K562 (cell line): ENCODE data around the gene C6orf62. TPM values are rescaled to one million over a fixed set of nuclear protein-coding genes. Genes with fewer than 3 reads are reported as not detected.

Experiments used
- ATAC-seq: fragments of 200-7000 bp; cut with Tn5 transposase; 3 replicates; pipeline ENCODE4 v1.9.1; 2020; ENCODE audit warnings: moderate library complexity
- BruUV-seq: library from RNA; stranded (reverse); fragments of 400-500 nt; replicated peaks from 2 replicates; lab custom pipeline; 2021; lab: Mats Ljungman, UMichigan
- CTCF ChIA-PET: fragments of 300-600 bp; formaldehyde crosslinking; extraction: SDS; loops from one replicate; lab custom pipeline; 2021; ENCODE audit warnings: low intra/inter-chr PET ratio; lab: Yijun Ruan, JAX
- POLR2A ChIA-PET: fragments of 300-600, 350-650 bp; sonication (Branson Sonifier 250); formaldehyde crosslinking; extraction: SDS; loops from one replicate; lab custom pipeline; 2021; ENCODE audit warnings: antibody characterized with exemption, inconsistent platforms; lab: Yijun Ruan, JAX
- DNase-seq, 4 experiments: peaks; one replicate each; pipeline versions ENCODE4 v3.0.0 to v3.0.0-alpha.2; 2011 to 2018; ENCODE audit warnings: low spot score in 3 of 4, mixed read lengths in 3 of 4; ENCODE audit errors: extremely low read depth in 1 of 4
- FAIRE-seq: peaks from 2 replicates; lab custom pipeline; 2011; peaks lifted over from hg19 to GRCh38; lab: Jason Lieb, UNC
- H2AFZ ChIP-seq: 2 replicates; pipeline ENCODE4 v1.6.0; 2011; ENCODE audit warnings: low read depth, low read length, control low read depth, inconsistent platforms
- H3K27ac ChIP-seq: fragments of 200-600 bp; 3 replicates; pipeline ENCODE4 v1.8.0; 2011; ENCODE audit warnings: low read depth, mild to moderate bottlenecking, control low read depth, inconsistent platforms, low read length, moderate library complexity, mixed read lengths; ENCODE audit errors: extremely low read depth
- H3K27me3 ChIP-seq, 2 experiments: fragments of 300-600 bp in 1 of 2; 2 replicates in 1 of 2; 3 replicates in 1 of 2; pipeline versions ENCODE4 v1.6.0 to v1.8.0; 2011; ENCODE audit warnings: inconsistent platforms in 2 of 2, low read length in 2 of 2, mild to moderate bottlenecking in 1 of 2, mixed read lengths in 1 of 2, moderate library complexity in 1 of 2; ENCODE audit not compliant: control insufficient read depth in 2 of 2, insufficient read depth in 2 of 2
- H3K36me3 ChIP-seq: fragments of 300-600 bp; 3 replicates; pipeline ENCODE4 v1.8.0; 2011; ENCODE audit warnings: mild to moderate bottlenecking, low read length, inconsistent platforms; ENCODE audit not compliant: control insufficient read depth, insufficient read depth
- H3K4me1 ChIP-seq, 2 experiments: fragments of 200-600 bp in 1 of 2; replicated peaks in 1 of 2; 2 replicates in 1 of 2; 3 replicates in 1 of 2; pipeline versions ENCODE4 v1.5.1 to v1.8.0; 2011; ENCODE audit warnings: inconsistent platforms in 2 of 2, low read length in 2 of 2, mild to moderate bottlenecking in 1 of 2, mixed read lengths in 1 of 2, moderate library complexity in 1 of 2; ENCODE audit not compliant: control insufficient read depth in 2 of 2, insufficient read depth in 2 of 2
- H3K4me2 ChIP-seq: 2 replicates; pipeline ENCODE4 v1.6.1; 2011; ENCODE audit warnings: low read length, control low read depth, inconsistent platforms, mixed read lengths; ENCODE audit not compliant: insufficient read depth
- H3K4me3 ChIP-seq: fragments of 200-600 bp; sonication (generic), shearing (Covaris generic); 2 replicates; pipeline ENCODE4 v1.5.1; 2016; ENCODE audit warnings: control low read depth, inconsistent platforms
- H3K79me2 ChIP-seq: fragments of 200-600 bp; 3 replicates; pipeline ENCODE4 v1.8.0; 2011; ENCODE audit warnings: low read length, inconsistent platforms; ENCODE audit not compliant: control insufficient read depth, insufficient read depth
- H3K9ac ChIP-seq, 2 experiments: 2 replicates each; pipeline versions ENCODE4 v1.6.0 to v1.6.1; 2011; ENCODE audit warnings: low read depth in 2 of 2, low read length in 2 of 2, control low read depth in 1 of 2, inconsistent platforms in 1 of 2, mild to moderate bottlenecking in 1 of 2, mixed read lengths in 1 of 2; ENCODE audit not compliant: insufficient read depth in 1 of 2
- H3K9me1 ChIP-seq: one replicate; pipeline ENCODE4 v1.6.0; 2011; ENCODE audit warnings: inconsistent platforms, mild to moderate bottlenecking, low read length, moderate library complexity; ENCODE audit not compliant: control insufficient read depth, insufficient read depth
- H3K9me3 ChIP-seq: replicated peaks from 2 replicates; pipeline ENCODE4 v1.5.1; 2011; ENCODE audit warnings: low read depth, low read length, inconsistent platforms; ENCODE audit not compliant: control insufficient read depth, insufficient read depth
- H4K20me1 ChIP-seq: replicated peaks from 2 replicates; pipeline ENCODE4 v1.6.1; 2011; ENCODE audit warnings: low read length, inconsistent platforms, mixed read lengths; ENCODE audit not compliant: control insufficient read depth, insufficient read depth
- E2F3 ChIP-seq: fragments of 250-450 bp; sonication (Bioruptor Pico); IDR thresholded peaks from 2 replicates; pipeline ENCODE4 v1.4.0; 2020; ENCODE audit warnings: mild to moderate bottlenecking
- ESRRB ChIP-seq: fragments of 250-450 bp; sonication (Bioruptor Pico); IDR thresholded peaks from 2 replicates; pipeline ENCODE4 v1.5.0; 2020; ENCODE audit warnings: mild to moderate bottlenecking, moderate library complexity, borderline replicate concordance
- GTF2F1 ChIP-seq: IDR thresholded peaks from 2 replicates; pipeline ENCODE4 v1.6.1; 2011; ENCODE audit warnings: low read depth, low read length, improper control_type of control experiment
- MNT ChIP-seq, 2 experiments: fragments of 450-650 bp; conservative IDR thresholded peaks; 2 replicates each; pipeline ENCODE4 v1.6.1; 2017; ENCODE audit warnings: mild to moderate bottlenecking in 2 of 2, moderate library complexity in 2 of 2
- POU5F1 ChIP-seq: fragments of 150-350 bp; IDR thresholded peaks from 2 replicates; pipeline ENCODE4 v1.6.1; 2014; ENCODE audit warnings: borderline replicate concordance, low read length, low read depth, mild to moderate bottlenecking; ENCODE audit not compliant: partially characterized antibody
- PTBP1 ChIP-seq: fragments of 200-400 bp; formaldehyde crosslinking; IDR thresholded peaks from 2 replicates; pipeline ENCODE4 v1.6.1; 2017; ENCODE audit warnings: low read depth, low read length
- PTRF ChIP-seq: fragments of 450-650 bp; IDR thresholded peaks from 2 replicates; pipeline ENCODE4 v1.6.1; 2016; ENCODE audit warnings: mild to moderate bottlenecking, missing genetic modification characterization, missing compliant biosample characterization
- RBM25 ChIP-seq: fragments of 200-400 bp; formaldehyde crosslinking; IDR thresholded peaks from 2 replicates; pipeline ENCODE4 v1.6.1; 2018; ENCODE audit warnings: low read length, low read depth, moderate library complexity; ENCODE audit not compliant: severe bottlenecking
- RFX1 ChIP-seq: fragments of 450-650 bp; IDR thresholded peaks from 2 replicates; pipeline ENCODE4 v1.6.1; 2016; ENCODE audit warnings: mild to moderate bottlenecking, moderate library complexity
- SIN3B ChIP-seq: fragments of 450-650 bp; IDR thresholded peaks from 2 replicates; pipeline ENCODE4 v1.6.1; 2017; ENCODE audit warnings: low read depth, mild to moderate bottlenecking, moderate library complexity
- SLC30A9 ChIP-seq: fragments of 250-450 bp; sonication (Bioruptor Pico); IDR thresholded peaks from 2 replicates; pipeline ENCODE4 v1.8.0; 2022; ENCODE audit warnings: mild to moderate bottlenecking, moderate library complexity
- TCFL5 ChIP-seq: fragments of 250-450 bp; sonication (Bioruptor Pico); conservative IDR thresholded peaks from 2 replicates; pipeline ENCODE4 v1.6.1; 2021; ENCODE audit warnings: mild to moderate bottlenecking, moderate library complexity, matching md5 sums
- TEAD1 ChIP-seq, 2 experiments: fragments of 450-650 bp in 1 of 2; sonication (generic) in 1 of 2; formaldehyde crosslinking; IDR thresholded peaks; 2 replicates each; pipeline versions ENCODE4 v1.4.0 to v1.8.0; 2020 to 2022; ENCODE audit warnings: mild to moderate bottlenecking in 2 of 2, missing genetic modification reagents in 1 of 2
- ZBTB8A ChIP-seq: fragments of 450-650 bp; IDR thresholded peaks from 2 replicates; pipeline ENCODE4 v1.6.1; 2018; ENCODE audit warnings: mild to moderate bottlenecking, moderate library complexity; ENCODE audit not compliant: partially characterized antibody
- ZNF282 ChIP-seq: sonication (generic); formaldehyde crosslinking; IDR thresholded peaks from 2 replicates; pipeline ENCODE4 v1.8.1; 2023; ENCODE audit warnings: missing genetic modification reagents
- ZNF316 ChIP-seq: fragments of 450-650 bp; IDR thresholded peaks from 2 replicates; pipeline ENCODE4 v1.6.1; 2016
- ZNF41 ChIP-seq: fragments of 250-450 bp; sonication (Bioruptor Pico); conservative IDR thresholded peaks from 2 replicates; pipeline ENCODE4 v1.4.0; 2020; ENCODE audit warnings: mild to moderate bottlenecking
- ZNF583 ChIP-seq: fragments of 250-450 bp; sonication (Bioruptor Pico); IDR thresholded peaks from 2 replicates; pipeline ENCODE4 v1.4.0; 2020
- ZNF668 ChIP-seq: fragments of 250-450 bp; sonication (Bioruptor Pico); IDR thresholded peaks from 2 replicates; pipeline ENCODE4 v1.8.0; 2022; ENCODE audit warnings: mild to moderate bottlenecking, inconsistent platforms
- WGBS: fragments of 100-300 bp; shearing (Covaris generic); methylation state at CpG from one replicate; pipeline ENCODE4 v1.1.6; 2016; ENCODE audit warnings: low coverage, mixed read lengths; ENCODE audit not compliant: insufficient coverage; ENCODE audit errors: missing lambda C conversion rate; 5-methylcytosine and 5-hydroxymethylcytosine counted together
- in situ Hi-C: fragments of 300-500 bp; cut with MboI; formaldehyde crosslinking; loops from 4 replicates; pipeline ENCODE4 v1.15.0; 2018; ENCODE audit warnings: inconsistent platforms, mixed read lengths
- intact Hi-C: fragments of 100-400 bp; cut with micrococcal nuclease; formaldehyde crosslinking; loops from 2 replicates; pipeline ENCODE4 v1.14.2; 2022
- polyA plus RNA-seq, 8 experiments: library from polyadenylated mRNA; depleted of rRNA in 4 of 8; stranded (reverse) in 5 of 8; unstranded in 3 of 8; fragments of >200 nt; fragmentation: Nextera tagmentation in 2 of 8; fragmentation: Illumina TruSeq in 1 of 8; extraction: Ambion mirVana in 2 of 8; extraction: Trizol in 1 of 8; gene quantifications; 2 replicates each; pipeline versions ENCODE4 v1.2.1 to v1.2.3, GENCODE V29; 2011 to 2014; ENCODE audit warnings: inconsistent platforms in 1 of 8, missing spikeins in 1 of 8
- total RNA-seq, 7 experiments: library from RNA; depleted of rRNA in 6 of 7; stranded (reverse); fragments of >200 nt in 6 of 7; fragmentation: Illumina TruSeq in 2 of 7; extraction: Trizol in 2 of 7; gene quantifications; 2 replicates each; pipeline versions ENCODE4 v1.2.1 to v1.2.3, GENCODE V29; 2011 to 2021; ENCODE audit warnings: low replicate concordance in 1 of 7
- TF ChIP-seq, protein P1 (sequence below): fragments of 250-450 bp; sonication (Bioruptor Pico); IDR thresholded peaks from 2 replicates; pipeline ENCODE4 v1.8.0; 2022; ENCODE audit warnings: inconsistent platforms, mild to moderate bottlenecking, moderate library complexity, borderline replicate concordance

Gene C6orf62
- total and polyA plus RNA-seq, 9 of the 15 experiments (the other 6 are each of a cell fraction or from before 2014, with no cell fraction given): 48.5 to 579 (median 111) TPM

- 0 out of 2 replicates have a peak, but pooled peaks have one; percentile 58 for TF ChIP-seq E2F3 (CRISPR knock-in tag)
- TF ChIP-seq ZNF282 (CRISPR knock-in tag): no peak
- 0 out of 4 replicates have a peak, but pooled peaks of 1 of the 2 experiments have one; percentile 29 for TF ChIP-seq TEAD1 (CRISPR knock-in tag; IDR thresholded peaks at IDR 0.05)
- no peak for TF ChIP-seq ZBTB8A
- TF ChIP-seq PTBP1: no peak
- TF ChIP-seq RBM25: no peak
- peak; percentile 85; the same call in 1 of the 2 replicates for TF ChIP-seq ZNF583
- TF ChIP-seq ZNF41: peak; percentile 81
- no peak for TF ChIP-seq ESRRB (CRISPR knock-in tag)
- TF ChIP-seq ZNF668 (CRISPR knock-in tag): 0 out of 2 replicates have a peak, but pooled peaks have one; percentile 43
- no peak for TF ChIP-seq POU5F1
Measured at GRCh38 chr6:24759718-24760117, 40.8 kb upstream of the C6orf62 start (continued).

- Histone ChIP-seq H3K79me2 (no peaks in the 10 kb centered on the region), H3K4me2 (no peak overlapping the region), H3K9ac (no peak overlapping the region), H3K4me3 (no peak overlapping the region), H3K27ac (no peak overlapping the region), H3K27me3 (no peaks in the 10 kb centered on the region), H3K9me1 (no peaks in the 10 kb centered on the region), H4K20me1 (no peaks in the 10 kb centered on the region), H3K9me3 (no peaks in the 10 kb centered on the region; the same call in 1 of the 2 replicates), H3K4me1 (peaks cover 10 to 17% of the 10 kb centered on the region in 2 experiments), H2AFZ (peak overlapping the region; percentile 34), H3K36me3 (no peaks in the 10 kb centered on the region)
- WGBS: 87% methylated on average over 6 of the region's 6 CpGs
- DNase-seq (no peak), ATAC-seq (no peak), FAIRE-seq (no peak)
- in situ Hi-C loops (no loop called here), intact Hi-C loops (no loop called here)
- POLR2A ChIA-PET: interaction anchor here (1.1 kb wide), 1 partner anchor 36 kb away, joined by 4 read pairs; no protein-coding TSS in a partner anchor
- CTCF ChIA-PET: no interaction called here
- TF ChIP-seq MNT (conservative IDR thresholded peaks at IDR 0.05) (no peak), TCFL5 (CRISPR knock-in tag) (no peak), ZNF316 (no peak), SIN3B (no peak), PTRF (tag) (no peak), SLC30A9 (no peak), RFX1 (no peak), GTF2F1 (no peak)
- TF ChIP-seq, protein P1, sequence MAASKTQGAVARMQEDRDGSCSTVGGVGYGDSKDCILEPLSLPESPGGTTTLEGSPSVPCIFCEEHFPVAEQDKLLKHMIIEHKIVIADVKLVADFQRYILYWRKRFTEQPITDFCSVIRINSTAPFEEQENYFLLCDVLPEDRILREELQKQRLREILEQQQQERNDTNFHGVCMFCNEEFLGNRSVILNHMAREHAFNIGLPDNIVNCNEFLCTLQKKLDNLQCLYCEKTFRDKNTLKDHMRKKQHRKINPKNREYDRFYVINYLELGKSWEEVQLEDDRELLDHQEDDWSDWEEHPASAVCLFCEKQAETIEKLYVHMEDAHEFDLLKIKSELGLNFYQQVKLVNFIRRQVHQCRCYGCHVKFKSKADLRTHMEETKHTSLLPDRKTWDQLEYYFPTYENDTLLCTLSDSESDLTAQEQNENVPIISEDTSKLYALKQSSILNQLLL (CRISPR knock-in tag): no peak
- no TSS peak for BruUV-seq
Measured at GRCh38 chr6:24757611-24758010, 38.7 kb upstream of the C6orf62 start.
